OCI-LY7 (cell line): ENCODE results near the gene ZFHX2. TPM values are rescaled to one million over a fixed set of nuclear protein-coding genes. Genes with fewer than 3 reads are reported as not detected.

Source experiments
- BruUV-seq: library from RNA; stranded (reverse); fragments of 400-500 nt; replicated peaks from 2 replicates; lab custom pipeline; 2021; lab: Mats Ljungman, UMichigan
- CTCF ChIA-PET: fragments of 300-600 bp; sonication (Branson Sonifier 250); formaldehyde crosslinking; loops from one replicate; lab custom pipeline; 2022; ENCODE audit warnings: antibody characterized with exemption; ENCODE audit not compliant: unreplicated experiment; lab: Charles Lee
- POLR2A ChIA-PET: fragments of 300-600 bp; sonication (Branson Sonifier 250); formaldehyde crosslinking; loops from one replicate; lab custom pipeline; 2022; ENCODE audit warnings: antibody characterized with exemption; lab: Charles Lee
- DNase-seq: peaks from one replicate; pipeline ENCODE4 v3.0.0-alpha.2; 2015; ENCODE audit warnings: low spot score
- H2AFZ ChIP-seq: fragments of 200-600 bp; sonication (generic), shearing (Covaris generic); 2 replicates; pipeline ENCODE4 v1.6.1; 2014; ENCODE audit warnings: mild to moderate bottlenecking, antibody characterized with exemption, low read length, moderate library complexity
- H3K27ac ChIP-seq: fragments of 200-600 bp; sonication (generic); 2 replicates; pipeline ENCODE4 v1.5.1; 2014; ENCODE audit warnings: mixed run types, low read depth, mild to moderate bottlenecking, moderate library complexity, low read length, inconsistent platforms; ENCODE audit not compliant: poor library complexity, severe bottlenecking
- H3K36me3 ChIP-seq: fragments of 200-600 bp; sonication (generic); 2 replicates; pipeline ENCODE4 v1.6.1; 2014; ENCODE audit warnings: mild to moderate bottlenecking, antibody characterized with exemption, low read length, moderate library complexity, mixed read lengths; ENCODE audit not compliant: insufficient read depth
- H3K4me1 ChIP-seq: fragments of 200-600 bp; sonication (generic); 2 replicates; pipeline ENCODE4 v1.5.1; 2014; ENCODE audit warnings: mild to moderate bottlenecking, low read length; ENCODE audit not compliant: insufficient read depth, poor library complexity, severe bottlenecking
- H3K4me2 ChIP-seq: fragments of 200-600 bp; sonication (generic); 2 replicates; pipeline ENCODE4 v1.6.1; 2014; ENCODE audit warnings: mild to moderate bottlenecking, low read length
- H3K4me3 ChIP-seq: fragments of 200-600 bp; sonication (generic); 2 replicates; pipeline ENCODE4 v1.5.1; 2014; ENCODE audit warnings: mild to moderate bottlenecking, low read depth, low read length; ENCODE audit not compliant: poor library complexity, severe bottlenecking
- H3K79me2 ChIP-seq: fragments of 200-600 bp; sonication (generic); 2 replicates; pipeline ENCODE4 v1.6.1; 2016; ENCODE audit warnings: low read depth, mild to moderate bottlenecking, low read length, moderate library complexity, mixed read lengths; ENCODE audit not compliant: insufficient read depth
- H3K9me2 ChIP-seq: fragments of 200-600 bp; sonication (generic); 2 replicates; pipeline ENCODE4 v1.6.1; 2016; ENCODE audit warnings: mild to moderate bottlenecking, low read length, mixed read lengths; ENCODE audit not compliant: insufficient read depth
- H3K9me3 ChIP-seq: fragments of 200-600 bp; sonication (generic); 2 replicates; pipeline ENCODE4 v1.6.1; 2014; ENCODE audit warnings: mild to moderate bottlenecking, mixed run types, low read length, mixed read lengths
- H4K20me1 ChIP-seq: fragments of 200-600 bp; sonication (generic); 2 replicates; pipeline ENCODE4 v1.6.1; 2014; ENCODE audit warnings: mild to moderate bottlenecking, antibody characterized with exemption, low read length, moderate library complexity, mixed read lengths; ENCODE audit not compliant: insufficient read depth
- CTCF ChIP-seq: fragments of 200-600 bp; sonication (generic); conservative IDR thresholded peaks from 2 replicates; pipeline ENCODE4 v1.5.1; 2014; ENCODE audit warnings: mild to moderate bottlenecking, antibody characterized with exemption, low read length, moderate library complexity, mixed read lengths
- EZH2phosphoT487 ChIP-seq: fragments of 200-600 bp; sonication (generic); IDR thresholded peaks from 2 replicates; pipeline ENCODE4 v1.6.1; 2018; ENCODE audit warnings: low read depth, borderline replicate concordance, mild to moderate bottlenecking, mixed run types, antibody characterized with exemption, low read length, moderate library complexity, mixed read lengths
- intact Hi-C: fragments of 100-400 bp; cut with micrococcal nuclease; formaldehyde crosslinking; loops from one replicate; pipeline ENCODE4 v1.10.0; 2022; ENCODE audit not compliant: unreplicated experiment
- total RNA-seq, 2 experiments: library from RNA; depleted of rRNA in 1 of 2; stranded (reverse); fragments of >200 nt in 1 of 2; shearing (Covaris generic) in 1 of 2; gene quantifications; 2 replicates each; pipeline ENCODE4 v1.2.3, GENCODE V29; 2014 to 2022

The ZFHX2 gene
- total RNA-seq, 2 experiments from 2014 or later = 0.60 to 1.8 TPM

- Histone ChIP-seq H3K4me2 (no peak overlapping the region), H3K36me3 (no peaks in the 10 kb centered on the region), H3K4me3 (no peak overlapping the region), H2AFZ (no peak overlapping the region), H3K79me2 (no peaks in the 10 kb centered on the region), H4K20me1 (no peaks in the 10 kb centered on the region), H3K9me3 (no peaks in the 10 kb centered on the region), H3K27ac (no peak overlapping the region), H3K4me1 (no peaks in the 10 kb centered on the region), H3K9me2 (no peaks in the 10 kb centered on the region)
- TF ChIP-seq CTCF (no peak), EZH2phosphoT487 (no peak)
- no TSS peak for BruUV-seq
- intact Hi-C loops = no loop called here
- DNase-seq = no peak
- POLR2A ChIA-PET = interaction anchor here (0.6 kb wide), 1 partner anchor 46 kb away, joined by 3 read pairs; no protein-coding TSS in a partner anchor
- CTCF ChIA-PET = no interaction called here
Observed at GRCh38 chr14:23524954-23525353, 26.6 kb downstream of the ZFHX2 start.

- Histone ChIP-seq H3K79me2 (no peaks in the 10 kb centered on the region), H3K36me3 (no peaks in the 10 kb centered on the region), H3K9me3 (no peaks in the 10 kb centered on the region), H3K27ac (no peak overlapping the region), H3K4me3 (no peak overlapping the region), H2AFZ (no peak overlapping the region), H4K20me1 (no peaks in the 10 kb centered on the region), H3K4me2 (no peak overlapping the region), H3K4me1 (no peaks in the 10 kb centered on the region), H3K9me2 (no peaks in the 10 kb centered on the region)
- ChIA-PET CTCF (no interaction called here), POLR2A (interaction anchor here (0.6 kb wide), 1 partner anchor 88 kb away, joined by 6 read pairs; no protein-coding TSS in a partner anchor)
- TF ChIP-seq CTCF (no peak), EZH2phosphoT487 (no peak)
- BruUV-seq = no TSS peak
- intact Hi-C loops = no loop called here
- no peak for DNase-seq
Observed at GRCh38 chr14:23523229-23524016, 28.1 kb downstream of the ZFHX2 start.

GRCh38 chr14:23522643-23523198 lies 28.8 kb downstream of the ZFHX2 start:
- BruUV-seq = no TSS peak
- Histone ChIP-seq H3K27ac (no peak overlapping the region), H3K4me1 (no peaks in the 10 kb centered on the region), H3K79me2 (no peaks in the 10 kb centered on the region), H3K36me3 (no peaks in the 10 kb centered on the region), H2AFZ (no peak overlapping the region), H3K9me3 (no peaks in the 10 kb centered on the region), H3K4me3 (no peak overlapping the region), H4K20me1 (no peaks in the 10 kb centered on the region), H3K4me2 (no peak overlapping the region), H3K9me2 (no peaks in the 10 kb centered on the region)
- ChIA-PET CTCF (no interaction called here), POLR2A (interaction anchor here (0.5 kb wide), 1 partner anchor 14 kb away, joined by 3 read pairs; no protein-coding TSS in a partner anchor)
- no peak for DNase-seq
- no peak for TF ChIP-seq CTCF
- TF ChIP-seq EZH2phosphoT487 = no peak
- intact Hi-C loops = no loop called here
